ENCODE data around the gene MYO10. TPM values are rescaled to one million over a fixed set of nuclear protein-coding genes. Genes with fewer than 3 reads are reported as not detected.

The MYO10 gene
- total RNA-seq, 2 donors from 2014 or later, result 24.7 to 77.0 TPM

DNA sequence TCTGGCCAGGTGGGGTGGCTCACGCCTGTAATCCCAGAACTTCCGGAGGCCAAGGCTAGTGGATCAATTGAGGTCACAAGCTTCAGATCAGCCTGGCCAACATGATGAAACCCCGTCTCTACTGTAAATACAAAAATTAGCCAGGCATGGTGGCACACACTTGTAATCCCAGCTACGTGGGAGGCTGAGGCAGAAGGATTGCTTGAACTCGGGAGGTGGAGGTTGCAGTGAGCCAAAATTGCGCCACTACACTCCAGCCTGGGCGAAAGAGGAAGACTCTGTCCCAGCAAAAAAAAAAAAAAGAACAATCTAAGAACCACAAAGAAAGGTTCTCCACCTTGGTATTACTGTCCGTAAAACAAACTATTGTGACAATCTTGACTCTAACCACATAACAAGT, 9.7 kb downstream of the MYO10 start:
- Histone ChIP-seq H3K27me3 (replicated peaks; ENCODE audit: insufficient read depth) (no peaks in the 10 kb centered on the region), H3K4me1 (replicated peaks) (no peaks in the 10 kb centered on the region), H3K36me3 (no peaks in the 10 kb centered on the region), H3K9me3 (no peaks in the 10 kb centered on the region), H3K4me3 (no peak overlapping the region), H3K27ac (no peak overlapping the region)
- DNase-seq (ENCODE audit: low spot score), result no peak
- intact Hi-C loops (cut with DNase I), result no loop called here
- 85% methylated on average over 8 of the region's 8 CpGs for WGBS
- TF ChIP-seq POLR2A (IDR thresholded peaks at IDR 0.05) (no peak), CTCF (IDR thresholded peaks at IDR 0.05) (no peak), POLR2AphosphoS5 (IDR thresholded peaks at IDR 0.05) (no peak)

- intact Hi-C loops (cut with DNase I), result no loop called here
- Histone ChIP-seq H3K9me3 (no peaks in the 10 kb centered on the region), H3K36me3 (no peaks in the 10 kb centered on the region), H3K27me3 (replicated peaks; ENCODE audit: insufficient read depth) (no peaks in the 10 kb centered on the region), H3K27ac (no peak overlapping the region), H3K4me1 (replicated peaks) (no peaks in the 10 kb centered on the region), H3K4me3 (no peak overlapping the region)
- no peak for TF ChIP-seq POLR2A (IDR thresholded peaks at IDR 0.05)
- no peak for TF ChIP-seq POLR2AphosphoS5 (IDR thresholded peaks at IDR 0.05)
- no peak for TF ChIP-seq CTCF (IDR thresholded peaks at IDR 0.05)
- no peak for DNase-seq (ENCODE audit: low spot score)
- WGBS, result 87% methylated on average over 8 of the region's 8 CpGs
Measured at GRCh38 chr5:16924206-16924605, 11.9 kb downstream of the MYO10 start.

- TF ChIP-seq CTCF (IDR thresholded peaks at IDR 0.05) (no peak), POLR2AphosphoS5 (IDR thresholded peaks at IDR 0.05) (no peak), POLR2A (IDR thresholded peaks at IDR 0.05) (no peak)
- 86% methylated on average over 3 of the region's 3 CpGs for WGBS
Measured at GRCh38 chr5:16922430-16922829, 13.7 kb downstream of the MYO10 start.

DNA sequence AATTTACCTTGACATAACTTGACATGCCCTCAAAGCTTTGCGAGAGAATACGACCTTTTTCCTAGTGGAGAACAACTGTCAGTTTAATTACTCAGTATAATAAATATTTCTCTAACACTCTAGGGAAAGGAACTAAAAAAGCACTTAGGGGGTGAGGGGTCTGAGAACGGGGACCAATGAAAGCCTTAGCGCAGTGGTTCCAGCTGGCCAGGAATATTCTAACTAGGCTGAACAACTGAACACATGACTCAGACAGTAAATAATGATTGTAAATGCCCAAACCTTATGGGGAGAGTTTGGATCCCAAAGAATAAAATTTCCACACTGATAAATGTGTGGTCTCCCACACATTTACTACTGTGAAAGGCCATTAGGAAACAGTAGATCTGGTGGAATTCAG, 14.9 kb downstream of the MYO10 start:
- TF ChIP-seq CTCF (IDR thresholded peaks at IDR 0.05) (no peak), POLR2A (IDR thresholded peaks at IDR 0.05) (no peak), POLR2AphosphoS5 (IDR thresholded peaks at IDR 0.05) (no peak)
- no peaks in the 10 kb centered on the region for H3K36me3 ChIP-seq
- WGBS, result 75% methylated on average over 4 of the region's 4 CpGs
- H3K27ac ChIP-seq, result no peak overlapping the region
- H3K27me3 ChIP-seq (replicated peaks; ENCODE audit: insufficient read depth), result no peaks in the 10 kb centered on the region
- H3K9me3 ChIP-seq, result no peaks in the 10 kb centered on the region
- no peak overlapping the region for H3K4me3 ChIP-seq
- no peaks in the 10 kb centered on the region for H3K4me1 ChIP-seq (replicated peaks)
- intact Hi-C loops (cut with DNase I), result no loop called here
- no peak for DNase-seq (ENCODE audit: low spot score)

More at GRCh38 chr5:16922430-16922829, 13.7 kb downstream of the MYO10 start:
- no peak overlapping the region for H3K27ac ChIP-seq
- intact Hi-C loops (cut with DNase I), result no loop called here
- H3K36me3 ChIP-seq, result no peaks in the 10 kb centered on the region
- H3K27me3 ChIP-seq (replicated peaks; ENCODE audit: insufficient read depth), result no peaks in the 10 kb centered on the region
- H3K9me3 ChIP-seq, result no peaks in the 10 kb centered on the region
- no peak overlapping the region for H3K4me3 ChIP-seq
- no peak for DNase-seq (ENCODE audit: low spot score)
- no peaks in the 10 kb centered on the region for H3K4me1 ChIP-seq (replicated peaks)

GRCh38 chr5:16920109-16920816, 15.8 kb downstream of the MYO10 start:
- Histone ChIP-seq H3K9me3 (no peaks in the 10 kb centered on the region), H3K4me3 (no peak overlapping the region), H3K27ac (no peak overlapping the region), H3K36me3 (no peaks in the 10 kb centered on the region), H3K27me3 (replicated peaks; ENCODE audit: insufficient read depth) (no peaks in the 10 kb centered on the region), H3K4me1 (replicated peaks) (no peaks in the 10 kb centered on the region)
- TF ChIP-seq CTCF (IDR thresholded peaks at IDR 0.05), result no peak
- no peak for TF ChIP-seq POLR2AphosphoS5 (IDR thresholded peaks at IDR 0.05)
- no peak for TF ChIP-seq POLR2A (IDR thresholded peaks at IDR 0.05)
- 95% methylated on average over 8 of the region's 8 CpGs for WGBS
- DNase-seq (ENCODE audit: low spot score), result no peak
- intact Hi-C loops (cut with DNase I), result no loop called here
